C4-2B (cell line): ENCODE results near the gene TEX19.

Source experiments
- CTCF ChIP-seq: fragments of 450-650 bp; conservative IDR thresholded peaks from 2 replicates; pipeline ENCODE4 v1.5.1; 2017; ENCODE audit warnings: mild to moderate bottlenecking
- ZFX ChIP-seq: fragments of 450-650 bp; IDR thresholded peaks from 2 replicates; pipeline ENCODE4 v1.6.1; 2017

- TF ChIP-seq CTCF (no peak), ZFX (no peak)
Measured at GRCh38 chr17:82372249-82373071, 13.4 kb downstream of the TEX19 start.
